Nephron (organoid): ENCODE measurements around the gene NLRP1.

ENCODE experiments used
- H3K27ac Mint-ChIP-seq, 3 experiments: 2 replicates each; pipeline ENCODE4 v1.8.0; 2020; ENCODE audit warnings: mixed read lengths in 3 of 3, mild to moderate bottlenecking in 2 of 3, moderate library complexity in 1 of 3
- H3K27me3 Mint-ChIP-seq: 2 replicates; pipeline ENCODE4 v1.8.0; 2021; ENCODE audit warnings: low read depth, mild to moderate bottlenecking, moderate library complexity, mixed read lengths
- H3K36me3 Mint-ChIP-seq: 2 replicates; pipeline ENCODE4 v1.8.0; 2020; ENCODE audit warnings: low read depth, mixed read lengths
- H3K4me1 Mint-ChIP-seq: 2 replicates; pipeline ENCODE4 v1.8.0; 2020; ENCODE audit warnings: mixed read lengths
- H3K4me3 Mint-ChIP-seq, 3 experiments: 2 replicates each; pipeline ENCODE4 v1.8.0; 2020; ENCODE audit warnings: mild to moderate bottlenecking in 3 of 3, mixed read lengths in 3 of 3, moderate library complexity in 2 of 3
- H3K9me3 Mint-ChIP-seq: 2 replicates; pipeline ENCODE4 v1.8.0; 2020; ENCODE audit warnings: mixed read lengths
- TF ChIP-seq, protein P1 (sequence below), 3 experiments: fragments of 200-600 bp; sonication (generic); IDR thresholded peaks; one replicate each; pipeline ENCODE4 v1.5.0; 2021; ENCODE audit warnings: antibody characterized with exemption in 3 of 3; ENCODE audit not compliant: unreplicated experiment in 3 of 3

NLRP1 gene

DNA sequence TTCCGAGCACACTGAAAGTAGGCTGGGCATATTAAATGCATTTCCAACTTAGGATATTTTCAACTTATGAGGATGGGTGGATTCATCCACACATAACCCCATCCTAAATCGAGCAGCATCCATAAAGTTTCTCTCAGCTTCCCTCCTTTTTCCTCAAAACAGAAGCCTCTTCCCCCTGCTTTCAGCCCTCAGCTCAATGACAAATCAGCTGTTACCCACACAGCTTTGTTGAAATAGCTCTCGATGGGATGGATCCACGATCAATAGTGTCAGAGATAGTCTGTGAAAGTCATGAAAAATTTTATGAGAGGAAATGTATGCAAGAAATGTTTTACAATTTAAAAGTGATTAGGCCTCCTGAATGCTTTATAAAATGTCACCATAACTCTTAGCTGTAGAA, 118.0 kb downstream of the NLRP1 start:
- H3K27ac Mint-ChIP-seq, result no peak overlapping the region
- TF ChIP-seq, protein P1, sequence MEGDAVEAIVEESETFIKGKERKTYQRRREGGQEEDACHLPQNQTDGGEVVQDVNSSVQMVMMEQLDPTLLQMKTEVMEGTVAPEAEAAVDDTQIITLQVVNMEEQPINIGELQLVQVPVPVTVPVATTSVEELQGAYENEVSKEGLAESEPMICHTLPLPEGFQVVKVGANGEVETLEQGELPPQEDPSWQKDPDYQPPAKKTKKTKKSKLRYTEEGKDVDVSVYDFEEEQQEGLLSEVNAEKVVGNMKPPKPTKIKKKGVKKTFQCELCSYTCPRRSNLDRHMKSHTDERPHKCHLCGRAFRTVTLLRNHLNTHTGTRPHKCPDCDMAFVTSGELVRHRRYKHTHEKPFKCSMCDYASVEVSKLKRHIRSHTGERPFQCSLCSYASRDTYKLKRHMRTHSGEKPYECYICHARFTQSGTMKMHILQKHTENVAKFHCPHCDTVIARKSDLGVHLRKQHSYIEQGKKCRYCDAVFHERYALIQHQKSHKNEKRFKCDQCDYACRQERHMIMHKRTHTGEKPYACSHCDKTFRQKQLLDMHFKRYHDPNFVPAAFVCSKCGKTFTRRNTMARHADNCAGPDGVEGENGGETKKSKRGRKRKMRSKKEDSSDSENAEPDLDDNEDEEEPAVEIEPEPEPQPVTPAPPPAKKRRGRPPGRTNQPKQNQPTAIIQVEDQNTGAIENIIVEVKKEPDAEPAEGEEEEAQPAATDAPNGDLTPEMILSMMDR (IDR thresholded peaks at IDR 0.05; ENCODE audit: unreplicated experiment in 3 of 3), result no peak
- H3K9me3 Mint-ChIP-seq, result no peaks in the 10 kb centered on the region
- no peaks in the 10 kb centered on the region for H3K27me3 Mint-ChIP-seq
- H3K36me3 Mint-ChIP-seq, result peaks cover 8% of the 10 kb centered on the region
- peaks cover 19% of the 10 kb centered on the region for H3K4me1 Mint-ChIP-seq
- H3K4me3 Mint-ChIP-seq, result peak overlapping the region; percentile 13 to 88 (median 85)

DNA sequence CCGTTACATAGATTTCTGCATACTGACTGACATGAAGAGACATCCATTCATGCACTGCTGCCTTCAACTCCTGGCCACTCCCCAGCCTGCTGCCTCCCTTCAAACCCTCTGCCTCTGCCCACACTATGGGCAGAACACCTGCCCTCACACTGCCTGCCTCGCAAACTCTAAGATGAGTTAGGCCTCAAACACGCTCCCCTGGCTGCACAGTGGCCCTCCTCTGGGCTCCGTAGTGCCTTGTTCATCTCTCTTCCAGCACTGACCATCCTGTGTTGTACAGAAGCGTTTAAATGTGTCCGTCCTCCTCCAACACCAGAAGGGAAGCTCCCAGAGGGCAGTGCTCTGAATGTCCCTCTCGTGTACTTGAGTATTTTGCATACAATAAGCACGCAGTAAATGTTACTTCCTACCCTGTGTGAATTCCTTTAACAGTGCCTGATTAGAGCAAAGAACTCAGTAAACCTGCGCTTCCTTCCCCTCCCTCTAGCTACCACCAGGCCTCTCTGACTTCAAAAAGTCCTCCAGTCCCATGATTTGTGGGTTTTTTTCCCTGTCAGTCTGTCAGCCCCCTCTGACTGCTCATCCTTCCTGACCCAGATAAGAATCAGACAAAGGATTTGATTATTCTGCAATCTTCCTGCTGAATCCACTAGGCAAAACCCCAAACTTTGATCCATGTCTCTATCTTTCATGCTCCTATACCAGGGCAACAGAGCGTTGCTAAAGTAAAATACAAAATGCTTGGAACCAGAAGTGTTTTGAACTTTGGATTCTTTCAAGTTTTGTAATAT, 119.4 kb downstream of the NLRP1 start:
- H3K27me3 Mint-ChIP-seq, result no peaks in the 10 kb centered on the region
- TF ChIP-seq, protein P1 (IDR thresholded peaks at IDR 0.05; ENCODE audit: unreplicated experiment in 3 of 3), result no peak
- H3K9me3 Mint-ChIP-seq, result no peaks in the 10 kb centered on the region
- no peak overlapping the region for H3K27ac Mint-ChIP-seq
- peak overlapping the region in 1 of 3 experiments; percentile 5 for H3K4me3 Mint-ChIP-seq
- H3K4me1 Mint-ChIP-seq, result peaks cover 19% of the 10 kb centered on the region
- peaks cover 15% of the 10 kb centered on the region for H3K36me3 Mint-ChIP-seq
